Neuron (in vitro differentiated cells): ENCODE measurements around the gene GSK3B.

Source experiments
- H2AFZ ChIP-seq: one replicate; pipeline ENCODE4 v1.6.1; 2013; ENCODE audit warnings: low read depth, mild to moderate bottlenecking, inconsistent platforms, low read length, moderate library complexity
- H3K27me3 ChIP-seq: one replicate; pipeline ENCODE4 v1.6.1; 2013; ENCODE audit warnings: low read length; ENCODE audit not compliant: insufficient read depth
- H3K36me3 ChIP-seq: one replicate; pipeline ENCODE4 v1.6.1; 2013; ENCODE audit warnings: low read length; ENCODE audit not compliant: insufficient read depth
- H3K4me1 ChIP-seq: one replicate; pipeline ENCODE4 v1.6.1; 2013; ENCODE audit warnings: low read length; ENCODE audit not compliant: insufficient read depth
- H3K4me3 ChIP-seq: 2 replicates; pipeline ENCODE4 v1.5.1; 2013; ENCODE audit warnings: mild to moderate bottlenecking, low read length, moderate library complexity
- H3K9me3 ChIP-seq: one replicate; pipeline ENCODE4 v1.6.1; 2013; ENCODE audit warnings: low read length

GSK3B gene

GRCh38 chr3:119818937-119819336, 275.3 kb downstream of the GSK3B start:
- no peak overlapping the region for H3K4me3 ChIP-seq
- no peaks in the 10 kb centered on the region for H3K9me3 ChIP-seq
- H3K27me3 ChIP-seq, result no peaks in the 10 kb centered on the region
- H3K4me1 ChIP-seq, result no peaks in the 10 kb centered on the region
- no peak overlapping the region for H2AFZ ChIP-seq
- H3K36me3 ChIP-seq, result no peaks in the 10 kb centered on the region

- no peak overlapping the region for H2AFZ ChIP-seq
- H3K4me1 ChIP-seq, result no peaks in the 10 kb centered on the region
- H3K36me3 ChIP-seq, result no peaks in the 10 kb centered on the region
- H3K27me3 ChIP-seq, result no peaks in the 10 kb centered on the region
- H3K9me3 ChIP-seq, result no peaks in the 10 kb centered on the region
- H3K4me3 ChIP-seq, result no peak overlapping the region
Observed at GRCh38 chr3:119817583-119818363, 276.5 kb downstream of the GSK3B start.

- Histone ChIP-seq H3K4me3 (no peak overlapping the region), H3K27me3 (no peaks in the 10 kb centered on the region), H2AFZ (no peak overlapping the region), H3K36me3 (no peaks in the 10 kb centered on the region), H3K4me1 (no peaks in the 10 kb centered on the region), H3K9me3 (no peaks in the 10 kb centered on the region)
Observed at GRCh38 chr3:119817071-119817470, 277.2 kb downstream of the GSK3B start.

- no peaks in the 10 kb centered on the region for H3K36me3 ChIP-seq
- no peaks in the 10 kb centered on the region for H3K27me3 ChIP-seq
- no peak overlapping the region for H2AFZ ChIP-seq
- no peaks in the 10 kb centered on the region for H3K9me3 ChIP-seq
- no peaks in the 10 kb centered on the region for H3K4me1 ChIP-seq
- H3K4me3 ChIP-seq, result no peak overlapping the region
Observed at GRCh38 chr3:119815716-119816115, 278.5 kb downstream of the GSK3B start.

GRCh38 chr3:119812491-119813058, 281.7 kb downstream of the GSK3B start:
- Histone ChIP-seq H3K4me3 (no peak overlapping the region), H2AFZ (no peak overlapping the region), H3K27me3 (peaks cover 7% of the 10 kb centered on the region), H3K4me1 (no peaks in the 10 kb centered on the region), H3K36me3 (no peaks in the 10 kb centered on the region), H3K9me3 (no peaks in the 10 kb centered on the region)

- no peaks in the 10 kb centered on the region for H3K36me3 ChIP-seq
- no peak overlapping the region for H2AFZ ChIP-seq
- no peaks in the 10 kb centered on the region for H3K4me1 ChIP-seq
- no peak overlapping the region for H3K4me3 ChIP-seq
- H3K9me3 ChIP-seq, result no peaks in the 10 kb centered on the region
- peaks cover 7% of the 10 kb centered on the region for H3K27me3 ChIP-seq
Observed at GRCh38 chr3:119810018-119810435, 284.2 kb downstream of the GSK3B start.

GRCh38 chr3:119809249-119810017, 284.8 kb downstream of the GSK3B start:
- no peak overlapping the region for H3K4me3 ChIP-seq
- peaks cover 7% of the 10 kb centered on the region for H3K27me3 ChIP-seq
- H3K36me3 ChIP-seq, result no peaks in the 10 kb centered on the region
- no peaks in the 10 kb centered on the region for H3K9me3 ChIP-seq
- no peaks in the 10 kb centered on the region for H3K4me1 ChIP-seq
- no peak overlapping the region for H2AFZ ChIP-seq

GRCh38 chr3:119808843-119809242, 285.4 kb downstream of the GSK3B start:
- no peaks in the 10 kb centered on the region for H3K36me3 ChIP-seq
- H3K9me3 ChIP-seq, result no peaks in the 10 kb centered on the region
- peaks cover 7% of the 10 kb centered on the region for H3K27me3 ChIP-seq
- H3K4me3 ChIP-seq, result no peak overlapping the region
- no peaks in the 10 kb centered on the region for H3K4me1 ChIP-seq
- no peak overlapping the region for H2AFZ ChIP-seq

- Histone ChIP-seq H3K4me1 (no peaks in the 10 kb centered on the region), H3K4me3 (no peak overlapping the region), H3K36me3 (no peaks in the 10 kb centered on the region), H3K27me3 (peaks cover 7% of the 10 kb centered on the region), H3K9me3 (no peaks in the 10 kb centered on the region), H2AFZ (no peak overlapping the region)
Observed at GRCh38 chr3:119808244-119808643, 286.0 kb downstream of the GSK3B start.

- Histone ChIP-seq H3K4me3 (no peak overlapping the region), H2AFZ (no peak overlapping the region), H3K9me3 (no peaks in the 10 kb centered on the region), H3K36me3 (no peaks in the 10 kb centered on the region), H3K4me1 (peaks cover 4% of the 10 kb centered on the region), H3K27me3 (no peaks in the 10 kb centered on the region)
Observed at GRCh38 chr3:119800844-119801243, 293.4 kb downstream of the GSK3B start.

GRCh38 chr3:119796785-119797184, 297.5 kb downstream of the GSK3B start:
- Histone ChIP-seq H3K4me1 (peaks cover 14% of the 10 kb centered on the region), H3K4me3 (no peak overlapping the region), H3K9me3 (no peaks in the 10 kb centered on the region), H3K36me3 (no peaks in the 10 kb centered on the region), H3K27me3 (no peaks in the 10 kb centered on the region), H2AFZ (no peak overlapping the region)

- Histone ChIP-seq H3K9me3 (no peaks in the 10 kb centered on the region), H3K4me1 (peaks cover 14% of the 10 kb centered on the region), H3K36me3 (no peaks in the 10 kb centered on the region), H3K27me3 (no peaks in the 10 kb centered on the region), H3K4me3 (no peak overlapping the region), H2AFZ (no peak overlapping the region)
Observed at GRCh38 chr3:119796368-119796767, 297.9 kb downstream of the GSK3B start.

- no peaks in the 10 kb centered on the region for H3K9me3 ChIP-seq
- H2AFZ ChIP-seq, result no peak overlapping the region
- H3K27me3 ChIP-seq, result no peaks in the 10 kb centered on the region
- no peak overlapping the region for H3K4me3 ChIP-seq
- H3K4me1 ChIP-seq, result peaks cover 14% of the 10 kb centered on the region
- H3K36me3 ChIP-seq, result no peaks in the 10 kb centered on the region
Observed at GRCh38 chr3:119795849-119796248, 298.4 kb downstream of the GSK3B start.
